Measurements from ENCODE around the gene CAT. TPM values are rescaled to one million over a fixed set of nuclear protein-coding genes. Genes with fewer than 3 reads are reported as not detected.
"Not testable (repeated sequence)": the region's sequence is repeated elsewhere in the genome, so short reads cannot be mapped to it uniquely, and the experiment has no call there.

CAT gene
- polyA plus RNA-seq, 4 donors = 76.7 to 222 (median 101) TPM

GRCh38 chr11:34416088-34416487, 22.6 kb upstream of the CAT start:
- no peaks in the 10 kb centered on the region for H3K36me3 ChIP-seq (ENCODE audit: control insufficient read depth in 3 of 3, insufficient read depth in 2 of 3, low read depth in 1 of 3, low read length in 3 of 3)

GRCh38 chr11:34416766-34417165, 22.0 kb upstream of the CAT start:
- Histone ChIP-seq H3K4me1 (ENCODE audit: control insufficient read depth in 3 of 3, insufficient read depth in 2 of 3, low read depth in 1 of 3, low read length in 2 of 3) (no peaks in the 10 kb centered on the region), H3K4me3 (ENCODE audit: low read depth in 1 of 3, low read length in 3 of 3) (no peak overlapping the region), H3K9me3 (ENCODE audit: control insufficient read depth in 2 of 2, insufficient read depth in 1 of 2, low read depth in 1 of 2, low read length in 1 of 2) (peaks cover 0 to 8% of the 10 kb centered on the region in 2 donors), H3K27me3 (ENCODE audit: control insufficient read depth in 3 of 3, insufficient read depth in 3 of 3, low read length in 3 of 3) (peaks cover 0 to 2% (median 0%) of the 10 kb centered on the region in 3 donors), H3K27ac (ENCODE audit: low read depth in 1 of 3, low read length in 2 of 3) (no peak overlapping the region), H3K36me3 (ENCODE audit: control insufficient read depth in 3 of 3, insufficient read depth in 2 of 3, low read depth in 1 of 3, low read length in 3 of 3) (no peaks in the 10 kb centered on the region)
- DNase-seq (no peak), FAIRE-seq (no peak)
- WGBS, 3 donors = 39 to 52% (median 44%) methylated on average over 3 of the region's 3 CpGs

More at GRCh38 chr11:34416088-34416487, 22.6 kb upstream of the CAT start:
- Histone ChIP-seq H3K4me1 (ENCODE audit: control insufficient read depth in 3 of 3, insufficient read depth in 2 of 3, low read depth in 1 of 3, low read length in 2 of 3) (no peaks in the 10 kb centered on the region), H3K4me3 (ENCODE audit: low read depth in 1 of 3, low read length in 3 of 3) (no peak overlapping the region), H3K9me3 (ENCODE audit: control insufficient read depth in 2 of 2, insufficient read depth in 1 of 2, low read depth in 1 of 2, low read length in 1 of 2) (peaks cover 0 to 8% of the 10 kb centered on the region in 2 donors), H3K27ac (ENCODE audit: low read depth in 1 of 3, low read length in 2 of 3) (no peak overlapping the region), H3K27me3 (ENCODE audit: control insufficient read depth in 3 of 3, insufficient read depth in 3 of 3, low read length in 3 of 3) (peaks cover 0 to 3% (median 0%) of the 10 kb centered on the region in 3 donors)
- FAIRE-seq (no peak), DNase-seq (no peak)
- 47 to 92% (median 48%) methylated on average over 1 of the region's 1 CpG for WGBS, 3 donors

GRCh38 chr11:34417202-34417601, 21.5 kb upstream of the CAT start:
- DNase-seq (no peak), FAIRE-seq (no peak)
- no peaks in the 10 kb centered on the region for H3K4me1 ChIP-seq (ENCODE audit: control insufficient read depth in 3 of 3, insufficient read depth in 2 of 3, low read depth in 1 of 3, low read length in 2 of 3)
- H3K36me3 ChIP-seq (ENCODE audit: control insufficient read depth in 3 of 3, insufficient read depth in 2 of 3, low read depth in 1 of 3, low read length in 3 of 3) = no peaks in the 10 kb centered on the region
- peaks cover 0 to 8% of the 10 kb centered on the region in 2 donors for H3K9me3 ChIP-seq (ENCODE audit: control insufficient read depth in 2 of 2, insufficient read depth in 1 of 2, low read depth in 1 of 2, low read length in 1 of 2)
- H3K27ac ChIP-seq (ENCODE audit: low read depth in 1 of 3, low read length in 2 of 3) = no peak overlapping the region
- no peak overlapping the region for H3K4me3 ChIP-seq (ENCODE audit: low read depth in 1 of 3, low read length in 3 of 3)
- peaks cover 0 to 2% (median 0%) of the 10 kb centered on the region in 3 donors for H3K27me3 ChIP-seq (ENCODE audit: control insufficient read depth in 3 of 3, insufficient read depth in 3 of 3, low read length in 3 of 3)
- 68 to 78% (median 78%) methylated on average over 1 of the region's 1 CpG for WGBS, 3 donors

GRCh38 chr11:34419158-34419557, 19.6 kb upstream of the CAT start:
- 90 to 94% (median 94%) methylated on average over 2 of the region's 2 CpGs for WGBS, 3 donors

GRCh38 chr11:34423300-34423699, 15.4 kb upstream of the CAT start:
- H3K9me3 ChIP-seq (ENCODE audit: control insufficient read depth in 2 of 2, insufficient read depth in 1 of 2, low read depth in 1 of 2, low read length in 1 of 2) = no peaks in the 10 kb centered on the region
- WGBS, 3 donors = 90 to 95% (median 91%) methylated on average over 7 of the region's 7 CpGs
- peaks cover 0 to 2% (median 2%) of the 10 kb centered on the region in 3 donors for H3K27me3 ChIP-seq (ENCODE audit: control insufficient read depth in 3 of 3, insufficient read depth in 3 of 3, low read length in 3 of 3)
- no peaks in the 10 kb centered on the region for H3K4me1 ChIP-seq (ENCODE audit: control insufficient read depth in 3 of 3, insufficient read depth in 2 of 3, low read depth in 1 of 3, low read length in 2 of 3)
- H3K27ac ChIP-seq (ENCODE audit: low read depth in 1 of 3, low read length in 2 of 3) = no peak overlapping the region
- H3K4me3 ChIP-seq (ENCODE audit: low read depth in 1 of 3, low read length in 3 of 3) = no peak overlapping the region
- no peak for DNase-seq
- no peaks in the 10 kb centered on the region for H3K36me3 ChIP-seq (ENCODE audit: control insufficient read depth in 3 of 3, insufficient read depth in 2 of 3, low read depth in 1 of 3, low read length in 3 of 3)
- no peak for FAIRE-seq

More at GRCh38 chr11:34419158-34419557, 19.6 kb upstream of the CAT start:
- H3K4me3 ChIP-seq (ENCODE audit: low read depth in 1 of 3, low read length in 3 of 3) = no peak overlapping the region
- H3K27ac ChIP-seq (ENCODE audit: low read depth in 1 of 3, low read length in 2 of 3) = no peak overlapping the region
- H3K36me3 ChIP-seq (ENCODE audit: control insufficient read depth in 3 of 3, insufficient read depth in 2 of 3, low read depth in 1 of 3, low read length in 3 of 3) = no peaks in the 10 kb centered on the region
- no peaks in the 10 kb centered on the region for H3K4me1 ChIP-seq (ENCODE audit: control insufficient read depth in 3 of 3, insufficient read depth in 2 of 3, low read depth in 1 of 3, low read length in 2 of 3)
- no peak for FAIRE-seq
- DNase-seq = no peak
- no peaks in the 10 kb centered on the region for H3K9me3 ChIP-seq (ENCODE audit: control insufficient read depth in 2 of 2, insufficient read depth in 1 of 2, low read depth in 1 of 2, low read length in 1 of 2)
- H3K27me3 ChIP-seq (ENCODE audit: control insufficient read depth in 3 of 3, insufficient read depth in 3 of 3, low read length in 3 of 3) = peaks cover 0 to 2% (median 2%) of the 10 kb centered on the region in 3 donors

GRCh38 chr11:34424826-34425225, 13.9 kb upstream of the CAT start:
- not testable (repeated sequence) for H3K27ac ChIP-seq (ENCODE audit: low read depth in 1 of 3, low read length in 2 of 3); H3K4me3 ChIP-seq (ENCODE audit: low read depth in 1 of 3, low read length in 3 of 3); H3K27me3 ChIP-seq (ENCODE audit: control insufficient read depth in 3 of 3, insufficient read depth in 3 of 3, low read length in 3 of 3); H3K9me3 ChIP-seq (ENCODE audit: control insufficient read depth in 2 of 2, insufficient read depth in 1 of 2, low read depth in 1 of 2, low read length in 1 of 2); H3K4me1 ChIP-seq (ENCODE audit: control insufficient read depth in 3 of 3, insufficient read depth in 2 of 3, low read depth in 1 of 3, low read length in 2 of 3); FAIRE-seq; H3K36me3 ChIP-seq (ENCODE audit: control insufficient read depth in 3 of 3, insufficient read depth in 2 of 3, low read depth in 1 of 3, low read length in 3 of 3); DNase-seq
- WGBS, 3 donors = 84 to 98% (median 91%) methylated on average over 2 of the region's 2 CpGs

- DNase-seq (no peak), FAIRE-seq (no peak)
- WGBS, 3 donors = 84 to 100% (median 93%) methylated on average over 1 of the region's 1 CpG
- Histone ChIP-seq H3K4me3 (ENCODE audit: low read depth in 1 of 3, low read length in 3 of 3) (no peak overlapping the region), H3K27ac (ENCODE audit: low read depth in 1 of 3, low read length in 2 of 3) (no peak overlapping the region), H3K36me3 (ENCODE audit: control insufficient read depth in 3 of 3, insufficient read depth in 2 of 3, low read depth in 1 of 3, low read length in 3 of 3) (no peaks in the 10 kb centered on the region), H3K27me3 (ENCODE audit: control insufficient read depth in 3 of 3, insufficient read depth in 3 of 3, low read length in 3 of 3) (peaks cover 0 to 2% (median 2%) of the 10 kb centered on the region in 3 donors), H3K9me3 (ENCODE audit: control insufficient read depth in 2 of 2, insufficient read depth in 1 of 2, low read depth in 1 of 2, low read length in 1 of 2) (no peaks in the 10 kb centered on the region), H3K4me1 (ENCODE audit: control insufficient read depth in 3 of 3, insufficient read depth in 2 of 3, low read depth in 1 of 3, low read length in 2 of 3) (no peaks in the 10 kb centered on the region)
Measured at GRCh38 chr11:34425360-34425759, 13.4 kb upstream of the CAT start.

GRCh38 chr11:34425867-34426266, 12.9 kb upstream of the CAT start:
- H3K4me1 ChIP-seq (ENCODE audit: control insufficient read depth in 3 of 3, insufficient read depth in 2 of 3, low read depth in 1 of 3, low read length in 2 of 3) = no peaks in the 10 kb centered on the region
- 46 to 100% (median 85%) methylated on average over 1 of the region's 1 CpG for WGBS, 3 donors
- no peaks in the 10 kb centered on the region for H3K9me3 ChIP-seq (ENCODE audit: control insufficient read depth in 2 of 2, insufficient read depth in 1 of 2, low read depth in 1 of 2, low read length in 1 of 2)
- H3K36me3 ChIP-seq (ENCODE audit: control insufficient read depth in 3 of 3, insufficient read depth in 2 of 3, low read depth in 1 of 3, low read length in 3 of 3) = no peaks in the 10 kb centered on the region
- H3K27ac ChIP-seq (ENCODE audit: low read depth in 1 of 3, low read length in 2 of 3) = no peak overlapping the region
- H3K27me3 ChIP-seq (ENCODE audit: control insufficient read depth in 3 of 3, insufficient read depth in 3 of 3, low read length in 3 of 3) = peaks cover 0 to 2% (median 0%) of the 10 kb centered on the region in 3 donors
- FAIRE-seq (no peak), DNase-seq (no peak)
- no peak overlapping the region for H3K4me3 ChIP-seq (ENCODE audit: low read depth in 1 of 3, low read length in 3 of 3)

- DNase-seq (no peak), FAIRE-seq (no peak)
- H3K27ac ChIP-seq (ENCODE audit: low read depth in 1 of 3, low read length in 2 of 3) = no peak overlapping the region
- no peak overlapping the region for H3K4me3 ChIP-seq (ENCODE audit: low read depth in 1 of 3, low read length in 3 of 3)
- H3K9me3 ChIP-seq (ENCODE audit: control insufficient read depth in 2 of 2, insufficient read depth in 1 of 2, low read depth in 1 of 2, low read length in 1 of 2) = no peaks in the 10 kb centered on the region
- no peaks in the 10 kb centered on the region for H3K36me3 ChIP-seq (ENCODE audit: control insufficient read depth in 3 of 3, insufficient read depth in 2 of 3, low read depth in 1 of 3, low read length in 3 of 3)
- H3K4me1 ChIP-seq (ENCODE audit: control insufficient read depth in 3 of 3, insufficient read depth in 2 of 3, low read depth in 1 of 3, low read length in 2 of 3) = no peaks in the 10 kb centered on the region
- peaks cover 0 to 2% (median 0%) of the 10 kb centered on the region in 3 donors for H3K27me3 ChIP-seq (ENCODE audit: control insufficient read depth in 3 of 3, insufficient read depth in 3 of 3, low read length in 3 of 3)
- 53 to 80% (median 70%) methylated on average over 3 of the region's 3 CpGs for WGBS, 3 donors
Measured at GRCh38 chr11:34426766-34427185, 12.0 kb upstream of the CAT start.

Measured in small intestine (tissue), 7 donors.